CD4-positive, alpha-beta T cell treated with Interleukin-4 for 1 hour (primary cell): ENCODE results near the gene NUP37.
"Not testable (repeated sequence)": the region's sequence is repeated elsewhere in the genome, so short reads cannot be mapped to it uniquely, and the experiment has no call there.

Experiments used
- DNase-seq, 2 donors: peaks; one replicate each; pipeline ENCODE4 v3.0.0-alpha.2; 2020 to 2022

NUP37 gene

GRCh38 chr12:102119674-102120563, at the start of gene NUP37, which contains the start of gene PARPBP:
TSS of gene NUP37 (minus strand) at chr12:102120114. CDS start at chr12:102118518, 1,596 bp downstream.
TSS of gene PARPBP (plus strand) at chr12:102120183. CDS start at chr12:102123889, 3,706 bp downstream.
- DNase-seq: peak; percentile 91 to 92

- no peak for DNase-seq
Measured at GRCh38 chr12:102167821-102168604, 48.1 kb upstream of the NUP37 start.

- no peak for DNase-seq
Measured at GRCh38 chr12:102163383-102163782, 43.5 kb upstream of the NUP37 start.

GRCh38 chr12:102155206-102155605, 35.3 kb upstream of the NUP37 start:
- DNase-seq: not testable (repeated sequence)

- DNase-seq: not testable (repeated sequence)
Measured at GRCh38 chr12:102147062-102147587, 27.2 kb upstream of the NUP37 start.

GRCh38 chr12:102144221-102144620, 24.3 kb upstream of the NUP37 start:
- no peak for DNase-seq

GRCh38 chr12:102142866-102143373, 23.0 kb upstream of the NUP37 start:
- peak in 1 of 2 donors; percentile 3 for DNase-seq

GRCh38 chr12:102137619-102138018, 17.7 kb upstream of the NUP37 start:
- not testable (repeated sequence) for DNase-seq

- not testable (repeated sequence) for DNase-seq
Measured at GRCh38 chr12:102131442-102131841, 11.5 kb upstream of the NUP37 start.

- not testable (repeated sequence) for DNase-seq
Measured at GRCh38 chr12:102130720-102131119, 10.8 kb upstream of the NUP37 start.

- not testable (repeated sequence) for DNase-seq
Measured at GRCh38 chr12:102121328-102121727, 1.4 kb upstream of the NUP37 start.

- peak in 1 of 2 donors; percentile 7 for DNase-seq
Measured at GRCh38 chr12:102120886-102121285, 972 bp upstream of the NUP37 start.

- no peak for DNase-seq
Measured at GRCh38 chr12:102120564-102120873, 605 bp upstream of the NUP37 start.

- no peak for DNase-seq
Measured at GRCh38 chr12:102118874-102119273, 1.0 kb downstream of the NUP37 start.

- no peak for DNase-seq
Measured at GRCh38 chr12:102116392-102116791, 3.5 kb downstream of the NUP37 start.

- DNase-seq: no peak
Measured at GRCh38 chr12:102114212-102114611, 5.7 kb downstream of the NUP37 start.

GRCh38 chr12:102110782-102111181, 9.1 kb downstream of the NUP37 start:
- no peak for DNase-seq

GRCh38 chr12:102107970-102108369, 11.9 kb downstream of the NUP37 start:
- DNase-seq: no peak

- no peak for DNase-seq
Measured at GRCh38 chr12:102106905-102107304, 13.0 kb downstream of the NUP37 start.

GRCh38 chr12:102096855-102097254, 23.1 kb downstream of the NUP37 start:
- no peak for DNase-seq

- peak in 1 of 2 donors; percentile 12 for DNase-seq
Measured at GRCh38 chr12:102095677-102096263, 24.1 kb downstream of the NUP37 start.

GRCh38 chr12:102093319-102093718, 26.6 kb downstream of the NUP37 start:
- DNase-seq: no peak
